Head of caudate nucleus (tissue), 42 donors: ENCODE data around the gene GM2A.

Experiments
- DNase-seq, 42 donors: peaks; one replicate each; pipeline versions ENCODE4 v3.0.0 to v3.0.0-alpha.2; 2020 to 2021; ENCODE audit warnings: mixed read lengths in 7 of 42
- intact Hi-C: fragments of 100-400 bp; cut with DNase I; formaldehyde crosslinking; loops from one replicate; pipeline ENCODE4 v1.15.0; 2022

The GM2A gene

DNA sequence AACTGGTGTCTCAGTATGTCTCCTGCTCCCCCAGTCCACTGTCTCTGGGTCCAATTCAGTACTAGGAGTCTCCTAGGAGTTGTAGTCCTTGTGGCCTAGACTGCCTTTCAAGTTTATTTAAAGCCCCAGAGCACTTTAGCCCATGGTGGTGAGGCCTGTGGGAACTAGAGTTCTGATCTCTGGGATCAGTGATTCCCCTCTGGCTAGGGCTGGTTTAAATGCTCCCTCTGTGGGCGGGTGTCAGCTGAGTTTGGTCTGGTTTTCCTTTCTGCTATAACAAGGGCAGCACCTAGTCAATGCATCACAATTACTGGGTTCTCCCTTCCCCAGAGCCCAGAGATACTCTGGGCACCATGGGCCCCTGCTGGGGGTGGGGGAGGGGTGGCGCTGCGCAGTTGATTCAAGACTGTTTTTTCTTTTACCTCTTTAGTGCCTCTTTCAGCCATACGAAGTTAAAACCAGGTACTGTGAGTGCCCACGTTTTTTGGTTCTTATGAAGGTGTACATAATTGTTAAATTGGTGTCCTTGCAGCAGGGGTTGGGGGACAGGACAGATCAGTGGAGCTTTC is 59.9 kb downstream of the GM2A start:
- intact Hi-C loops: no loop called here
- DNase-seq: peak in 1 of 42 donors; percentile 23

DNA sequence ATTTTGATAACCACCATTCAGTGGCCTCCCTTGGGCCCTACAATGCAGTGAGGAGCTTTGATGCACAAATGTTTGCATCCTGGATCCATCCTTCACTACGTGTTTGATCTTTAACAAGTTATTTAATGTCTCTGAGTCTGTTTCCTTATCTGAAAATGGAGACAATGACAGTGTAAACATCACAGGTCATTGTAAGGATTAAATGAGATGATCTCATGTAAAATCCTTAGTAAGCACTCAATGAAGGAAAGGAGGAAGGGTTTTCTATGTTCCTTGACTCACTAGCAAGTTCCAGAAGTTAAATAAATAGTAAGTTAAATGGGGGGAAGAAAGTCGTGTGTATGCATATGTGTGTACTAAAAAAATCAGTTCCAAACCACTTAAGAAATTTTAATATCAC is 60.4 kb downstream of the GM2A start:
- DNase-seq: no peak
- intact Hi-C loops: no loop called here

DNA sequence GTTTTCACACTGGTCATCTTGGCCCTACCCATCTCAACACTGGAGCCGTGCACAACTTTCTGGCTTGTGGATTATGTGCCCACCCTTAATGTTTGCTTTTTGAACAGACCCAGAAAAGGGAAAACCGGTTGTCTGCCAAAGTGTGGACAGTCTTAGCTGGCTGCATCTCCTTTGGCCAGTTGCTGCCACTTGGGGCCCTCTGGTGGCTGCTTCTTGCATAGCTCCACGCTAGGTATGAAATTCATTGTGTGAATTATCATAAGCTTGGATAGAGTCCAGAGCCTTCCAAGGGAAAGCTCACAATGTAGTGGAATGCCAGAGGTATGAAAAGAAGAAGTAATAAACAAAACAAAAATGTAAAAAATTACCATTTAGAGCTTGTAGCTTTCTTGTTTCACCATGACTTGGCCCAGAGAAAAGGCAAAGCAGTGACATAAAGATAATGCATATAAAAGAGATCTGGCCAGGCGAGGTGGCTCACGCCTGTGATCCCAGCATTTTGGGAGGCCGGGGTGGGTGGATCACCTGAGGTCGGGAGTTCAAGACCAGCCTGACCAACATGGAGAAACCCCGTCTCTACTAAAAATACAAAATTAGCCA is 63.1 kb downstream of the GM2A start:
- DNase-seq: peak in 41 of 42 donors; percentile 10 to 83 (median 55)
- intact Hi-C loops: no loop called here

DNA sequence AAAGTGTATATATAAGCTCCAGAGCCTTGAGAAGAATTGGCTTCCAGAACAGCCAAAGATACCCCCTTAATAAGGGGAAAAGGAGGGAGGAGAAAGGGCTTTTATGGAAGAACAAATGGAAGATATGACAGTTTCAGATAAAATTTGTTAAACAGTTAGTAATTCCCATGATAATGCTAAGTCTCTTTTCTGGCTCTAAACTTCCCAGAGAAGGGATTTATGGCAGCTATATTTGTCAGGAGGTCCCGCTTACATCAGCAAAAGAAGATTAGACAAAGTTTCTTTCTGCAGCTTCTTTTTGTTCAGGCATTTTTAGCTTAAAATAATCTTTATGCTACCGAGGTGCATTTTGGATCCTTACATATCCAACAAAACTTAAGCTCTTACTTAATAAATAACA is 64.9 kb downstream of the GM2A start:
- no peak for DNase-seq
- intact Hi-C loops: no loop called here

DNA sequence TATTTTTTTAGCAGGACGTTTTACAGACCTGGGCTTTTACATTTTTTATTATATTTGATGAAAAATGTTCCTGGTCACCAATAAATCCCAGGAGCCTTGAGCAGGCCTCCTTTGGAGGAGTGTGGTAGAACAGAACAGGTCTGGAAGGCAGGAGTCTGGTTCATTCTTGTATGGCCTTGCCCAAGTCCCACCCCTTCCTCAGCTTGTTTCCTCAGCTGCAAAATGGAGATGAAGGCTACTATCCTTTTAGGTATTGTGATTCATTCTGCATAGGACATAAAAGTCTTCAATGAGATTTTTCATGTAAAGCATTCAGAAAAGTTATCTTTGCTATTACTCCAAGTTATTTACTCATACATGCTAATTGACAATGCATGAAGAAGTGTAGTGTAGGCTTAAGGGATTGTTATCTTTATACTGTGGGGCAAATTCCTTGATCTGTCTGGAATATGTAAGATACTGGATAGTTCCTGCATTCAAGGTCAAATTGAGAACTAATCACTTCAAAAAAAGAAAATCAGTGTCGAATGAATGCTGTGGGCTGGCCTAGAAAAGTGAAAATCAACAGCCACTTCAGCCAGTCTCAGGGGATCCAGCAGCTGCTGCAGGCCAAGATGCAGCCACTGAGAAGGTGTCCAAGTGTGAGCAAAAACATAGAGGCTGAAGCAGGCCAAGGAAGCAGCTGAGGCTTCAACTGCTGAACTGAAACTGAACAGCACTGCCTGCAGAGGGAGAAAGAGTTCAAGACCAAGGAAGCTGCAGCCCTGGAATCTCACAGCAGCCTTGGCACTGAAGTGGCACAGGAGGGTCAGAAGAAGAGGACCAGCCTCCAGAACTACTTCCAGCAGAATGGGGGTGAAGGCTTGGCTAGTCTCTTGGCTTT is 66.1 kb downstream of the GM2A start:
- intact Hi-C loops: no loop called here
- peak in 21 of 42 donors; percentile 1 to 41 (median 18) for DNase-seq
